GM19043 (cell line): ENCODE data around the gene MLX.
"Not testable (repeated sequence)": the region's sequence is repeated elsewhere in the genome, so short reads cannot be mapped to it uniquely, and the experiment has no call there.

Source experiments
- ATAC-seq: cut with Tn5 transposase; IDR thresholded peaks from one replicate; pipeline ENCODE4 v1.9.1; 2021; ENCODE audit warnings: low read depth; ENCODE audit not compliant: unreplicated experiment

The MLX gene

GRCh38 chr17:42613699-42614295 is 46.9 kb downstream of the MLX start:
- no peak for ATAC-seq

- ATAC-seq = no peak
Observed at GRCh38 chr17:42617956-42618431, 51.1 kb downstream of the MLX start.

DNA sequence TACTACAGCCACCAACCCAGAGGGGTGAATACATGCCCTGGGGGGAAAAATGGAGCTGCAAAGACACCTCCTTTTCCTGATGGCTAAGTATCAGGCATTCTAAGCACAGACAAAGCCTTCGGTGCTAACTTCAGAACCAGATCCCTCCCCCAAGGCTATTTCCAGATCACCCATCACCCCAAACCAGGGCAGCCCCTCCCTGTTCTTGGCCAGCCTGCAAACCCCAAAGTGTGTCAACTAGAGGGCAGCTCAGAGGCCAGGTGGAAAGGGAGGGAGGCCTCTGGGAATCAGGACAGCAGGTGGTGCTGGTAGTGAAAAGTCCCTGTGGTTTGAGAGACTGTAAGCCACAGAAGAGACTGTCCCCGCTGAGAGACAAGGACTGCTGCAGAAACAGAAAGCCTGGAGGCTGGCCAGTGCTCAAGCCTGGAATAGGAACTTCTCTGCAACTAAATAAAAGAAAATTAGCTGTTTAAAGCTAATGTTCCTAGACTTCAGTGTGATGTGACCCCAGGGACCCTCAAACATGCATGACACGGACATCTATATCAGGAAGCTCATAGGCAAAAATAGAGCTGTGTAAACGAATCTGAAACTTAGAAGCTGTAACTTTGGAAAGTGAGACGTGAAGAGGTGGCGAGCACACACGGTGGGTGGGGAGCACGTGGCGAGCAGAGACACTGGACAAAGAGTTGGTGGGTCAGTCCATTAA is 51.7 kb downstream of the MLX start:
- ATAC-seq = peak; percentile 68

DNA sequence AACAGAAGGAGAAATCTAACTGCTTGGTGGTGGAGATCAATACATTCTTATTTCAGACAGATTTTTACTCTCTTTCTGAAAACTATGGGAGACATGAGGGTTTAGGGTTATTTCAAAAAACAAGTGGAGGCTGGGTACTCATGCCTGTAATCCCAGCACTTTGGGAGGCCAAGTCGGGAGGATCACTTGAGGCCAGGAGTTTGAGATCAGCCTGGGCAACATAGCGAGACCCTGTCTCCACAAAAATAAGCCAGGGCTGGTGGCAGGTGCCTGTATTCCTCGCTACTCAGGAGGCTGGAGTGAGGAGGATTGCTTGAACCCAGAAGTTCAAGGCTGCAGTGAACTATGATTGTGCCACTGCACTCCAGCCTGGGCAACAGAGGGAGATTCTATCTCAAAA is 55.1 kb downstream of the MLX start:
- not testable (repeated sequence) for ATAC-seq
